GM12878 (cell line): ENCODE measurements around the gene CGB2. TPM values are rescaled to one million over a fixed set of nuclear protein-coding genes. Genes with fewer than 3 reads are reported as not detected.
A peak's percentile ranks its signal among the peaks of the same experiment; 100 is the strongest.

Experiments used
- BACH1 ChIP-seq: fragments of 450-650 bp; IDR thresholded peaks from 2 replicates; pipeline ENCODE4 v1.6.1; 2017; ENCODE audit warnings: mild to moderate bottlenecking, borderline replicate concordance
- BHLHE40 ChIP-seq, 2 experiments: fragments of 450-650 bp in 1 of 2; IDR thresholded peaks; 2 replicates each; pipeline ENCODE4 v1.6.1; 2011 to 2017; ENCODE audit warnings: low read depth in 2 of 2, borderline replicate concordance in 1 of 2, improper control_type of control experiment in 1 of 2, low read length in 1 of 2, mild to moderate bottlenecking in 1 of 2
- CBX5 ChIP-seq: sonication (generic); IDR thresholded peaks from 2 replicates; pipeline ENCODE4 v1.6.1; 2016; ENCODE audit warnings: low read depth, moderate library complexity, mild to moderate bottlenecking, inconsistent platforms
- IKZF1 ChIP-seq: fragments of 450-650 bp; conservative IDR thresholded peaks from 2 replicates; pipeline ENCODE4 v1.6.1; 2017; ENCODE audit warnings: antibody characterized with exemption, mild to moderate bottlenecking
- POLR2AphosphoS5 ChIP-seq: IDR thresholded peaks from 2 replicates; pipeline ENCODE4 v1.6.1; 2011; ENCODE audit warnings: mild to moderate bottlenecking, low read length, inconsistent platforms
- RB1 ChIP-seq: fragments of 450-650 bp; formaldehyde crosslinking; IDR thresholded peaks from 2 replicates; pipeline ENCODE4 v1.6.1; 2017; ENCODE audit warnings: mild to moderate bottlenecking, borderline replicate concordance
- RBBP5 ChIP-seq: fragments of 200-600 bp; sonication (generic); conservative IDR thresholded peaks from 2 replicates; pipeline ENCODE4 v1.6.1; 2016
- ZBTB11 ChIP-seq: fragments of 450-650 bp; formaldehyde crosslinking; IDR thresholded peaks from 2 replicates; pipeline ENCODE4 v1.5.0; 2022; ENCODE audit warnings: mild to moderate bottlenecking, missing genetic modification characterization
- polyA plus RNA-seq, 11 experiments: library from polyadenylated mRNA; depleted of rRNA in 4 of 11; unstranded in 6 of 11; stranded (reverse) in 5 of 11; fragments of >200 nt; fragmentation: Nextera tagmentation in 4 of 11; fragmentation: Illumina TruSeq in 1 of 11; extraction: Ambion mirVana in 4 of 11; extraction: Trizol in 1 of 11; gene quantifications; 1 replicate in 1 of 11; 2 replicates in 10 of 11; pipeline versions ENCODE4 v1.2.1 to v1.2.3, GENCODE V29; 2011 to 2016; ENCODE audit warnings: inconsistent platforms in 2 of 11, missing spikeins in 2 of 11, low read depth in 1 of 11
- total RNA-seq, 4 experiments: library from RNA; depleted of rRNA in 3 of 4; stranded (reverse); fragments of >200 nt in 3 of 4; fragmentation: Illumina TruSeq in 1 of 4; extraction: Trizol in 1 of 4; gene quantifications; 2 replicates each; pipeline versions ENCODE4 v1.2.1 to v1.2.3, GENCODE V29; 2013 to 2021
- TF ChIP-seq, protein P1 (sequence below): fragments of 450-650 bp; IDR thresholded peaks from 2 replicates; pipeline ENCODE4 v1.6.1; 2017; ENCODE audit warnings: mild to moderate bottlenecking
- TF ChIP-seq, protein P2 (sequence below): fragments of 450-650 bp; IDR thresholded peaks from 2 replicates; pipeline ENCODE4 v1.6.1; 2016; ENCODE audit warnings: mild to moderate bottlenecking
- TF ChIP-seq, protein P3 (sequence below): fragments of 450-650 bp; IDR thresholded peaks from 2 replicates; pipeline ENCODE4 v1.6.1; 2017; ENCODE audit warnings: low read depth, mild to moderate bottlenecking, moderate library complexity
- TF ChIP-seq, protein P4 (sequence below): fragments of 450-650 bp; IDR thresholded peaks from 2 replicates; pipeline ENCODE4 v1.6.1; 2017; ENCODE audit warnings: borderline replicate concordance

CGB2 gene
- total and polyA plus RNA-seq, 10 of the 15 experiments (the other 5 are each of a cell fraction or from before 2014, with no cell fraction given) = 0.20 to 0.37 TPM; not detected in 8

GRCh38 chr19:49061445-49061844 is 29.8 kb downstream of the CGB2 start (continued):
- TF ChIP-seq, protein P1, sequence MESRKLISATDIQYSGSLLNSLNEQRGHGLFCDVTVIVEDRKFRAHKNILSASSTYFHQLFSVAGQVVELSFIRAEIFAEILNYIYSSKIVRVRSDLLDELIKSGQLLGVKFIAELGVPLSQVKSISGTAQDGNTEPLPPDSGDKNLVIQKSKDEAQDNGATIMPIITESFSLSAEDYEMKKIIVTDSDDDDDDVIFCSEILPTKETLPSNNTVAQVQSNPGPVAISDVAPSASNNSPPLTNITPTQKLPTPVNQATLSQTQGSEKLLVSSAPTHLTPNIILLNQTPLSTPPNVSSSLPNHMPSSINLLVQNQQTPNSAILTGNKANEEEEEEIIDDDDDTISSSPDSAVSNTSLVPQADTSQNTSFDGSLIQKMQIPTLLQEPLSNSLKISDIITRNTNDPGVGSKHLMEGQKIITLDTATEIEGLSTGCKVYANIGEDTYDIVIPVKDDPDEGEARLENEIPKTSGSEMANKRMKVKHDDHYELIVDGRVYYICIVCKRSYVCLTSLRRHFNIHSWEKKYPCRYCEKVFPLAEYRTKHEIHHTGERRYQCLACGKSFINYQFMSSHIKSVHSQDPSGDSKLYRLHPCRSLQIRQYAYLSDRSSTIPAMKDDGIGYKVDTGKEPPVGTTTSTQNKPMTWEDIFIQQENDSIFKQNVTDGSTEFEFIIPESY = peak; percentile 76; the same call in 1 of the 2 replicates
- TF ChIP-seq ZBTB11 (CRISPR knock-in tag) (no peak), IKZF1 (peak; percentile 77), POLR2AphosphoS5 (no peak), BHLHE40 (IDR thresholded peaks at IDR 0.05; ENCODE audit: borderline replicate concordance in 1 of 2, low read depth in 2 of 2, low read length in 1 of 2) (peak in 1 of 2 experiments; percentile 67; a peak in 2 of 4 replicates), CBX5 (no peak), RBBP5 (no peak), BACH1 (no peak), RB1 (no peak)
- TF ChIP-seq, protein P2, sequence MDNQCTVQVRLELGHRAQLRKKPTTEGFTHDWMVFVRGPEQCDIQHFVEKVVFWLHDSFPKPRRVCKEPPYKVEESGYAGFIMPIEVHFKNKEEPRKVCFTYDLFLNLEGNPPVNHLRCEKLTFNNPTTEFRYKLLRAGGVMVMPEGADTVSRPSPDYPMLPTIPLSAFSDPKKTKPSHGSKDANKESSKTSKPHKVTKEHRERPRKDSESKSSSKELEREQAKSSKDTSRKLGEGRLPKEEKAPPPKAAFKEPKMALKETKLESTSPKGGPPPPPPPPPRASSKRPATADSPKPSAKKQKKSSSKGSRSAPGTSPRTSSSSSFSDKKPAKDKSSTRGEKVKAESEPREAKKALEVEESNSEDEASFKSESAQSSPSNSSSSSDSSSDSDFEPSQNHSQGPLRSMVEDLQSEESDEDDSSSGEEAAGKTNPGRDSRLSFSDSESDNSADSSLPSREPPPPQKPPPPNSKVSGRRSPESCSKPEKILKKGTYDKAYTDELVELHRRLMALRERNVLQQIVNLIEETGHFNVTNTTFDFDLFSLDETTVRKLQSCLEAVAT = no peak
- TF ChIP-seq, protein P3, sequence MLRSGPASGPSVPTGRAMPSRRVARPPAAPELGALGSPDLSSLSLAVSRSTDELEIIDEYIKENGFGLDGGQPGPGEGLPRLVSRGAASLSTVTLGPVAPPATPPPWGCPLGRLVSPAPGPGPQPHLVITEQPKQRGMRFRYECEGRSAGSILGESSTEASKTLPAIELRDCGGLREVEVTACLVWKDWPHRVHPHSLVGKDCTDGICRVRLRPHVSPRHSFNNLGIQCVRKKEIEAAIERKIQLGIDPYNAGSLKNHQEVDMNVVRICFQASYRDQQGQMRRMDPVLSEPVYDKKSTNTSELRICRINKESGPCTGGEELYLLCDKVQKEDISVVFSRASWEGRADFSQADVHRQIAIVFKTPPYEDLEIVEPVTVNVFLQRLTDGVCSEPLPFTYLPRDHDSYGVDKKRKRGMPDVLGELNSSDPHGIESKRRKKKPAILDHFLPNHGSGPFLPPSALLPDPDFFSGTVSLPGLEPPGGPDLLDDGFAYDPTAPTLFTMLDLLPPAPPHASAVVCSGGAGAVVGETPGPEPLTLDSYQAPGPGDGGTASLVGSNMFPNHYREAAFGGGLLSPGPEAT = no peak
- TF ChIP-seq, protein P4, sequence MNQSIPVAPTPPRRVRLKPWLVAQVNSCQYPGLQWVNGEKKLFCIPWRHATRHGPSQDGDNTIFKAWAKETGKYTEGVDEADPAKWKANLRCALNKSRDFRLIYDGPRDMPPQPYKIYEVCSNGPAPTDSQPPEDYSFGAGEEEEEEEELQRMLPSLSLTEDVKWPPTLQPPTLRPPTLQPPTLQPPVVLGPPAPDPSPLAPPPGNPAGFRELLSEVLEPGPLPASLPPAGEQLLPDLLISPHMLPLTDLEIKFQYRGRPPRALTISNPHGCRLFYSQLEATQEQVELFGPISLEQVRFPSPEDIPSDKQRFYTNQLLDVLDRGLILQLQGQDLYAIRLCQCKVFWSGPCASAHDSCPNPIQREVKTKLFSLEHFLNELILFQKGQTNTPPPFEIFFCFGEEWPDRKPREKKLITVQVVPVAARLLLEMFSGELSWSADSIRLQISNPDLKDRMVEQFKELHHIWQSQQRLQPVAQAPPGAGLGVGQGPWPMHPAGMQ = no peak
